ENCODE data around the gene E4F1. TPM values are rescaled to one million over a fixed set of nuclear protein-coding genes. Genes with fewer than 3 reads are reported as not detected.

The E4F1 gene
- total RNA-seq, 1 donor from 2014 or later: 33.7 TPM

GRCh38 chr16:2181952-2182351 lies 41.4 kb upstream of the E4F1 start:
- no peak for TF ChIP-seq CTCF (conservative IDR thresholded peaks at IDR 0.05; ENCODE audit: low read depth, low read length)
- DNase-seq (ENCODE audit: low read depth): no peak
- H3K4me3 ChIP-seq (ENCODE audit: low read depth, low read length): no peak overlapping the region

GRCh38 chr16:2183671-2184070 lies 39.7 kb upstream of the E4F1 start:
- TF ChIP-seq CTCF (conservative IDR thresholded peaks at IDR 0.05; ENCODE audit: low read depth, low read length): no peak
- no peak for DNase-seq (ENCODE audit: low read depth)
- H3K4me3 ChIP-seq (ENCODE audit: low read depth, low read length): no peak overlapping the region

GRCh38 chr16:2184346-2184745 lies 39.0 kb upstream of the E4F1 start:
- no peak overlapping the region for H3K4me3 ChIP-seq (ENCODE audit: low read depth, low read length)
- DNase-seq (ENCODE audit: low read depth): no peak
- TF ChIP-seq CTCF (conservative IDR thresholded peaks at IDR 0.05; ENCODE audit: low read depth, low read length): no peak

- DNase-seq (ENCODE audit: low read depth): no peak
- no peak for TF ChIP-seq CTCF (conservative IDR thresholded peaks at IDR 0.05; ENCODE audit: low read depth, low read length)
- H3K4me3 ChIP-seq (ENCODE audit: low read depth, low read length): no peak overlapping the region
These were observed 38.4 kb upstream of the E4F1 start for GRCh38 chr16:2184962-2185361.

- no peak overlapping the region for H3K4me3 ChIP-seq (ENCODE audit: low read depth, low read length)
- no peak for TF ChIP-seq CTCF (conservative IDR thresholded peaks at IDR 0.05; ENCODE audit: low read depth, low read length)
- no peak for DNase-seq (ENCODE audit: low read depth)
These were observed 37.3 kb upstream of the E4F1 start for GRCh38 chr16:2186064-2186463.

- TF ChIP-seq CTCF (conservative IDR thresholded peaks at IDR 0.05; ENCODE audit: low read depth, low read length): no peak
These were observed 36.9 kb upstream of the E4F1 start for GRCh38 chr16:2186505-2186904.

GRCh38 chr16:2187212-2187611 lies 36.2 kb upstream of the E4F1 start:
- DNase-seq (ENCODE audit: low read depth): no peak
- TF ChIP-seq CTCF (conservative IDR thresholded peaks at IDR 0.05; ENCODE audit: low read depth, low read length): no peak
- H3K4me3 ChIP-seq (ENCODE audit: low read depth, low read length): no peak overlapping the region

More at GRCh38 chr16:2186505-2186904, 36.9 kb upstream of the E4F1 start:
- H3K4me3 ChIP-seq (ENCODE audit: low read depth, low read length): no peak overlapping the region
- DNase-seq (ENCODE audit: low read depth): no peak

Measured in epithelial cell of proximal tubule (primary cell).